HG02571 (cell line): ENCODE data around the gene PDXK.
"Not testable (repeated sequence)": the region's sequence is repeated elsewhere in the genome, so short reads cannot be mapped to it uniquely, and the experiment has no call there.

ENCODE experiments used
- ATAC-seq: cut with Tn5 transposase; IDR thresholded peaks from one replicate; pipeline ENCODE4 v1.9.1; 2021; ENCODE audit warnings: mild to moderate bottlenecking, moderate library complexity; ENCODE audit not compliant: unreplicated experiment

PDXK gene

DNA sequence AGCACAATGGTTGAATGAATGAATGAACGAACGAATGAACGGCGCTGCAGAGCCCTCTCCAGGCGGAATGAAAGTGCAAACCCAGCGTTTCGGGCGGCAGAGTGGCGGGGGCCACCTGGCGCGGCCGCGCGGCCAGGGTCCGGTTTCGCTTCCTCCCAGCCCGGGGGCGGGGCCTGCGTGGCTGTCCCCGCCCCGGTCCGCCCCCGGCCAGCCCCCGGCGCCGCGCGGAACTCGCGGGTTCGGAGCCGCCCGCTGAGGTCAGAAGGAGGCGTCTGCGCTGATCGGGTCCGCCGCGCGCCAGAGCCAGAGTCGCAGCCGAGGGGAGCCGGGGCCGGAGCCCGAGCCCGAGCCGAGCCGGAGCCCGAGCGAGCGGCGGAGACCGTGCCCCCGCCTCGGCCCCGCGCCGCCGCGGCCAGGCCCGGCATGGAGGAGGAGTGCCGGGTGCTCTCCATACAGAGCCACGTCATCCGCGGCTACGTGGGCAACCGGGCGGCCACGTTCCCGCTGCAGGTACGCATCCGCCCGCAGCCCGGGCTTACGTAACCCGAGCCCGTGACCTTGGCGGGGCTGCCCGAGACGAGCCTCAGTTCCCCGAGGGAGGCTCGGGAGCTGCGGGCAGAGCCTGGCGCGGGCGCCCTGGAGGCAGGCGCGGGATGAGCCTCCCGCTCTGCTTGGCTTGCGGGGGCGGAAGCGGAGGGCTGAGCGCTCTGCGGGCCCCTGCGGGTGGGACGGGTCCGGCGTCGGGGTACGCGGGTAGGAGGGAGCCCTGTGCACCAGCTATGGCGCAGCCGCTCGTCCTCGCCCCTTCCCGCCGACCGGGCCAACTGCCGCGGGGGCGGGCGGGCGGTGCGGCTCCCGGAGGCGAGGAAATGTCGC lies at the start of gene PDXK:
PDXK (plus strand) TSS at position 258 of the 876 bp plus-strand sequence; CDS start at position 424, 166 bp downstream.
- peak; percentile 58 for ATAC-seq

DNA sequence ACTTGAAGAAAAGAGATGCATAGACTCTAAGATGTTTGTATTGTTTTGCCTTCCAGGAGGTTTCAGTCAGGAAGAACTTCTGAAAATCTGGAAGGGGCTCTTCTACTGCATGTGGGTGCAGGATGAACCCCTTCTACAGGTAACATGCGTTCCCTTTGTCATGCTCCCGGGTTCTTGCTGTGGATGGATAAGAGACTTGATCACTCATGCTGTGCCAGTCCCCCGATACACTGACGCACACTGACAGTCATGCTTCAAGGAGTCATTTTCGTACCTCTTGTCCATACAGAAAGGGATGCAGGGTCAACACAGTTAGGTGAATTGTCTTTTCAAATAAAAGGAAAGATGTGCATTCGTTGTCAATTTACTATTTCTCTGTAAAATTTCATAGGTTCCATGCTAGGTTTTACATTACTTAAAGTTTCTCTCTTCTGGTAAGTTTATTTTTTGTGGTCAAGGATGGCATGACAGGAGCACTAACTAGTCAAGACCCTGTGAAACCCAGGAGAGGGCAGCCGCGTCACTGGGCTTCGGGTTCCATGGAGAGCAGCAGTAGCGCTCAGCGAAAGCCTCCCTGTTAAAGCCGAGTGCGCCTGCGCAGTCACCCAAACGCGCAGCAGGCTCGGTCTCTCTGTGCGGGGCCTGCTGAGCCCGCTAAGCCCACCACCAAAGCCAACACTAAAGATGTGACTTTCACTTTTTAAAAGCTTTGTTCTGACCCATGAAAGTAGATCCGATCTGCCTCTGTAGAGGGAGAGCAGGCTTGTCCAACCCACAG lies 48.9 kb upstream of the PDXK start:
- ATAC-seq, result no peak

- no peak for ATAC-seq
Observed at GRCh38 chr21:43675871-43676270, 43.1 kb upstream of the PDXK start.

DNA sequence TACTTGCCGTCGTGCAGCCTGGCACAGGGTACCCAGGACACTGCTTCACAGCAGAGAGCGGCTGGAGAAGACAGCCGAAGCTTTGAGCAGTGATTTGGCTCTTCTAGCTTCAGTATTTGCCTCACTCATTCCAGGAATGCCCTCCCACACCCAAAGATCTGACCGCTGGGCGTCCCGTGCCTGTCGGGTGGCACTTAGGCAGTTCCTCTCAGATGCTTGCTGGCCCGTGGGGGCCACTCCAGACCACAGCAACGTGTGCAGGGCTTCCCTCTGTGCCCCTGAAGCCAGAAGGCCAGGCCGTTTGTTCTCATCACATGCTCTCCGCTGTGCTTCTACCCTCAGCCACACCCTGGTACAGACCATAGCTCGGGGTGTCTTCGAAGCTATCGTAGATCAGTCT lies 42.5 kb upstream of the PDXK start:
- no peak for ATAC-seq

DNA sequence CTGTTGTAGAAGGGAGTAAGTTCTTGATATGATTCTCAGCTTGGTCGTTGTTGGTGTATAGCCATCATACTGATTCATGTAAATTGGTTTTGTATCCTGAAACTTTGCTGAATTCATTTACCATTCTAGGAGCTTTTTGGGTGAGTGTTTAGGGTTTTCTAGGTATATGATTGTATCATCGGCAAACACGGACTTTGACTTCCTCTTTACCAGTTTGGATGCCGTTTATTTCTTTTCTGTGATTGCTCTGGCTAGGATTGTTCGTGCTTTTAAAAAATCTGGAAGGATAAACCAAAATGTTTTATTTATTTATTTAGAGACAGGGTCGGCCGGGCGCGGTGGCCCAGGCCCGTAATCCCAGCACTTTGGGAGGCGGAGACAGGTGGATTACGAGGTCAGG lies 39.0 kb upstream of the PDXK start:
- ATAC-seq, result no peak

DNA sequence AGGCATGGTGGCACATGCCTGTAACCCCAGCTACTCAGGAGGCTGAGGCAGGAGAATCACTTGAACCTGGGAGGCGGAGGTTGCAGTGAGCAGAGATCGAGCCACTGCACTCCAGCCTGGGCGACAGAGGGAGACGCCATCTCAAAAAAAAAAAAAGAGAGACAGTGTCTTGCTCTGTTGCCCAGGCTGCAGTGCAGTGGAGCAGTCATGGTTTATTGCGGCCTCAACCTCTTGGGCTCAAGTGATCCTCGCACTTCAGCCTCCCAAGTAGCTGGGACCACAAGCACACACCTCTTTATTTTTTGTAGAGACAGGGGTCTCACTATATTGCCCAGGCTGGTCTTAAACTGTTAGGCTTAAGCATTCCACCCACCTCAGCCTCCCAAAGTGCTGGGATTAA lies 38.5 kb upstream of the PDXK start:
- not testable (repeated sequence) for ATAC-seq

- ATAC-seq, result no peak
Observed at GRCh38 chr21:43681650-43682049, 37.3 kb upstream of the PDXK start.

DNA sequence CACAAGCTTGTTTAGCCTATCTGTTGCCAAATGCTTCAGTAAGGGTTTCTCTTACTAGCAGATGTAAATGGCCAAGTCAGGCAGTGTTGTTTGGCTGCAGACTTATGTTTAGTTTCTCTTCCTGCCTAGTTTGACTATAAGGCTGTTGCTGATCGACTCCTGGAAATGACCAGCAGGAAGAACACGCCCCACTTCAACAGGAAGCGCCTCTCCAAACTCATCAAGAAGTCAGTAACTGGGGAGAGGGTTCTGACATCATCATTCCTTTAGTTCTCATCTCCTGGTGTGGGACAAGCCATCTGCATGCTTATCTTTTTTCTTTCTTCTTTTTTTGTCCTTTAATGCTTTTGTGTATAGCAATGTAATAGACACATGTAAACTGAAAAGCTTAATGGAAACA lies 34.5 kb upstream of the PDXK start:
- no peak for ATAC-seq

DNA sequence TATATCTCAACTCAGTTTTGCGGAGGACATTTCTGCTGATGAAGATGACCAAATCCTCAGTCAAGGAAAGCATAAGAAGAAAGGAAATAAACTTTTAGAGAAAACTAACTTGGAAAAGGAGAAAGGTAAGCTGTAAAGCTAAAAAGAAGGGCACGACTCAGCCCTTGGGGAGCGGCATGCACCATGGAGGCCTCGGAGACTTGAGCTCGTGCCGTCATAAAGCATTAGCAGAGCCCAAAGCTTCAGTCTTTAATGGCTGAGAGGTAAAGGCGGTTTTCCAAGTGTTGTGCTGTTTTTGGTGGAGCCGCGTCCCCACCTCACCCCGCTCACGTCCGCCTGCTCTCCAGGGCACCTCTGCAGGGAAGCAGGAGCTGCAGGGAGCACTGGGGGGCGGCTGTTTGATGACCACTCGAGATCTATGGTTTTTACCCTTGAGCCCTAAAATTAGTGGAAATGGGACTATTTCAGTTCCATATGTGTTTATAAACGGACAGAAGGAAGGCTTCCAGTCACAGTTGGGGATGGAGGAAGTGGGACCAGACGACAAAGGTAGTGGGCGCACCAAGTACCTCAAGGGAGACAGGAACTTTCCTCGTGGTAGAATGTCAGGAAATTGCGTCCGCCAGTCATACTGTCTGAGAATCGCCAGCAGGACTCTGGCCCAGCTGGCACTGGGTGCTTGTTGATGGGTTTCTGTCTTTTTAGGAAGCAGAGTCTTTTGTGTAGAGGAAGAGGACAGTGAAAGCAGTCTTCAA lies 31.9 kb upstream of the PDXK start:
- no peak for ATAC-seq

DNA sequence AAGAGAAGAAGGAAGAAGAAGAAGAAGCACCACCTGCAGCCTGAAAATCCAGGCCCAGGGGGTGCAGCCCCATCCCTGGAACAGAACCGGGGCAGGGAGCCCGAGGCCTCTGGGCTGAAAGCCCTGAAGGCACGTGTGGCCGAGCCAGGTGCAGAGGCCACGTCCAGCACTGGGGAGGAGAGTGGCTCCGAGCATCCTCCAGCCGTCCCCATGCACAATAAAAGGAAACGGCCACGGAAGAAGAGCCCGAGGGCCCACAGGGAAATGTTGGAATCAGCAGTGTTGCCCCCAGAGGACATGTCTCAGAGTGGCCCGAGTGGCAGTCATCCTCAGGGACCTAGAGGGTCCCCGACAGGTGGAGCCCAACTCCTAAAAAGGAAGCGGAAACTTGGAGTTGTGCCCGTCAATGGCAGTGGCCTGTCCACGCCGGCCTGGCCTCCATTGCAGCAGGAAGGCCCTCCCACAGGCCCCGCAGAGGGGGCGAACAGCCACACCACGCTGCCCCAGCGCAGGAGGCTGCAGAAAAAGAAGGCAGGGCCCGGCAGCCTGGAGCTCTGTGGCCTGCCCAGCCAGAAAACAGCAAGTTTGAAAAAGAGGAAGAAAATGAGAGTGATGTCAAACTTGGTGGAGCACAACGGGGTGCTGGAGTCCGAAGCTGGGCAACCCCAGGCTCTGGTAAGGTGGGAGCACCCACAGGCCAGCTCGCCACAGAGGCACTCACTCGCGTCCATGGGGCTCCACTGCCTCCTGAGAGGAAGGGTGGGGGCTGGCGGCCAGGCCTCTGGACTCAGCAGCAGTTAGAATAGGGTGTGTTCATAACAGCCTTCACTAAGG lies 31.1 kb upstream of the PDXK start:
- no peak for ATAC-seq

DNA sequence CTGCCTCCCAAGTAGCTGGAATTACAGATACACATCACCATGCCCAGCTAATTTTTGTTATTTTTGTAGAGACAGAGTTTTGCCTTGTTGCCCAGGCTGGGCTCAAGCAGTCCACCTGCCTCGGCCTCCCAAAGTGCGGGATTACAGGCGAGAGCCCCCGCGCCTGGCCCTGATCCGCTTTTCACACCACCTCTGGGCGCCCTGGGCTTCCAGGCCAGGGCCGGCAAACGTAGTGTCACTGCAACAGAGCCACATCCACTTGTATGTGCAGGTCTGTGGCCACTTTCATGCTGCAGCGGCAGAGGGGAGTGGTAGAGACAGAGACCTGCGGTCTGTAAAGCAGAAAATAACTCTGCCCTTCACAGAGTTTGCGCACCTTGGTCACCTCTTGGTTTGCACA lies 30.0 kb upstream of the PDXK start:
- ATAC-seq, result no peak

DNA sequence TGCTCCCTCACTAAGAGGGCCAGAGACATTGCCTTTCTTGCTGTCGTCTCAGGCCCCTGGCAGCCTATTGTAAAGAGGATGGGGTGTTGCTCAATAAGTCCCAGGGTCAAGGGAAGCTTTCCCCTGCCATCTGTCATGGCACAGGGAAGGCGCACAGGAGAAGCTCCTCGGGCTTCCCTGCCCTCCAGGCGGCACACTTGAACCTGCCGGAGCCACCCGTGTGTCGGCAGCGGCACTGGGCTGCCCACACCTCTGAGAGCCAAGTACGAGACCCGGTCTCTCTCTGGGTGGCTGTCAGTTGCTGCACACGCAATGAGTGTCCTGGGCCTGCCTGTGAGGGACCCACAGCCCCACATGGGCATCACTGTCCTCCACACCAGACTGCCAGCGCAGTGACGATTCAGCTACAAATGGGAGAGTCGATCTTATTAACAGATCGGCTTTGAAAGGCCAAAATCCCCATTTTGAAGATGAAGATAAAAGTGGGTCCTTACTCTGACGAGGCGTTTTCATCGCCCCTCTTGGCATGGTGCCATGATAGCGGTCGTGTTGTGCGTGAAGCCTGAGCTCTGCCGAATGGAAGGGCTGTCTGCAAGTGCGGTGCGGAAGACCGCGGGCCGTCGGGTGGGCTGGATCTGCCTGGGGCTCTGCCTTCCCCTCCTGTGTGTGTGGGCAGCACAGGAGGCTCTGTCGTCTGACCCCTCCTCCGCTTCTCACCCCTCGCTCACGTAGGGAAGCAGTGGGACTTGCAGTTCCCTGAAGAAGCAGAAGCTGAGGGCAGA lies 29.2 kb upstream of the PDXK start:
- ATAC-seq, result no peak

DNA sequence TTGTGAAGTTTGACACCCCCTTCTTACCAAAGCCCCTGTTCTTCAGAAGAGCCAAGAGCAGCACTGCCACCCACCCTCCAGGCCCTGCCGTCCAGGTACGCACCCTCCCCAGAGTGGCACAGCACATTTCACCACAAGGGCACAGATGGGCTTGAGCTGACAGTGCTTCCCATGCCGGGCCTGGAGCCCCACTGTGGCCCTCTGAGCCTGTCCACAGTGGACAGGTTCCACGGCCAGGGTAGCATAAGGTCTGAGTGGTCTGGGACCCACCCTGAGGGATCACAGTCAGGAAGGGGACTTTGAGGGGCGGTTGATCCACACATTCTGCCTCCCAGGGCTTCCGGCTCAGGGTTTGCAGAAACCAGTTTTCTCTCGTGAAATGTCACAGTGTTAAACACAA lies 28.6 kb upstream of the PDXK start:
- ATAC-seq, result no peak

DNA sequence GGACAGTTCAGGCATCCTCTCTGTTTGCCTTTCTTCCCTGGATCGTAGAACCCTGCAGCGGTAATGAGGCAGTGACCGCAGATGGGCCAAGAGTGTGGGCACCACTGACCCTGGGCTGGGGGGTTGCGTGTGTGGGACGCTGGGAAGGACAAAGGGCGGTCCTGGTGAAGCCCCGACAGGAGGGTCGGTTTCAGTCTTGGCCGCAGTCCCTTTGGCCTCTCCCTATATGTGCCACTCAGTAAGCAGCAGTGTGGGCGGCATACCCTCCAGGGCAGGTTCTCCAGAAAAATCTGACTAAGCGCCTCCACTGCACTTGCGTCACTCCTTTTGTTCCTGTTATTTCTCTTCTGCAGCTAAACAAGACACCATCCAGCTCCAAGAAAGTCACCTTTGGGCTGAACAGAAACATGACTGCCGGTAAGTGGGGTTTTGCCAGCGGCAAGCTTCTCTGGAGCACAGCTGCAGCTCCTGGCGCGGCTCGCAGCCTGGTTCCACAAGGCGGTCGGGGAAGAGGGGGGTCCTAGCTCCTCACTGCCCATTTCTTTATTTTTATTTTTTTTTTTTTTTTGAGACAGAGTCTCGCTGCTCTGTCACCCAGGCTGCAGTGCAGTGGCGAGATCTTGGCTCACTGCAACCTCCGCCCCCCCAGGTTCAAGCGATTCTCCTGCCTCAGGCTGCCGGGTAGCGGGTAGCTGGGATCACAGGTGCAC lies 27.7 kb upstream of the PDXK start:
- no peak for ATAC-seq

DNA sequence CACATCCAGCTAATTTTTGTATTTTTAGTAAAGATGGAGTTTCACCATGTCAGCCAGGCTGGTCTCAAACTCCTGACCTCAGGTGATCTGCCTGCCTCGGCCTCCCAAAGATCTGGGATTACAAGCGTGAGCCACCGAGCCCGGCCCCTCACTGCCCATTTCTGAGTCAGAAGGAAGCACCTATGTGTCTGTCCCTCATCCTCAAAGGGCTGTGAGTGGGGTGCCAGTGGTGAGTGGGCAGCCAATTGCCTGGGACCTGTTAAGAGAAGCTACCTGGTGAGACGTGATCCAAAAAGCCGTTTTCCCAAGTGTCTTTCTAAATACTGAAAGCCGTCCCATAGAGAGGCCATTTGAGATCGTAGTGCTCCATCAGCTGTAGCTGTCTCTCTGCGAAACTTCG lies 27.1 kb upstream of the PDXK start:
- no peak for ATAC-seq

- no peak for ATAC-seq
Observed at GRCh38 chr21:43692949-43693348, 26.0 kb upstream of the PDXK start.

DNA sequence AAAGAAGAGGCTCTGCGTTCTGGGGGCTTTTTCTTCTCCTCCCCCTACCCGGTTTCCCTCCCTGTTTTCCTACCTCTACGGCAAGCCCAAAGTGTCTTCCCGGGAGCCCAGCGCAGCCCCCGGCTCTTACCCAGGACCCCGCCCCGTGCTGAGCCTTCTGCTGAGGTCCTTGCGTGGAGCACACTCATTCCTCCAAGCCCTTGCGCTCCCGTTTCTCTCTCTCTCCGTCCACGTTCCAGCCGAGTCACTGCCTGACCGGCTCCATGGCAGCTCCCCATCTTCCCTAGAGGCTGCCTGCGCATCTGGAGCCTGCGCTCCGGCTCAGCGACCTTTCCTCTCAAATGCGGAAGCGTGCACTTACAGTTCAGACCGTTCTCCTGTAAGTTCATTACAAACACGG lies 24.9 kb upstream of the PDXK start:
- no peak for ATAC-seq

GRCh38 chr21:43694437-43695079 lies 24.4 kb upstream of the PDXK start:
- no peak for ATAC-seq

GRCh38 chr21:43696214-43696613 lies 22.7 kb upstream of the PDXK start:
- ATAC-seq, result no peak
